ENCODE data around the gene LCN1. TPM values are rescaled to one million over a fixed set of nuclear protein-coding genes. Genes with fewer than 3 reads are reported as not detected.

The LCN1 gene
- polyA plus RNA-seq, 1 donor (not counting 4 experiments of a cell fraction or from before 2014, with no cell fraction given): not detected

DNA sequence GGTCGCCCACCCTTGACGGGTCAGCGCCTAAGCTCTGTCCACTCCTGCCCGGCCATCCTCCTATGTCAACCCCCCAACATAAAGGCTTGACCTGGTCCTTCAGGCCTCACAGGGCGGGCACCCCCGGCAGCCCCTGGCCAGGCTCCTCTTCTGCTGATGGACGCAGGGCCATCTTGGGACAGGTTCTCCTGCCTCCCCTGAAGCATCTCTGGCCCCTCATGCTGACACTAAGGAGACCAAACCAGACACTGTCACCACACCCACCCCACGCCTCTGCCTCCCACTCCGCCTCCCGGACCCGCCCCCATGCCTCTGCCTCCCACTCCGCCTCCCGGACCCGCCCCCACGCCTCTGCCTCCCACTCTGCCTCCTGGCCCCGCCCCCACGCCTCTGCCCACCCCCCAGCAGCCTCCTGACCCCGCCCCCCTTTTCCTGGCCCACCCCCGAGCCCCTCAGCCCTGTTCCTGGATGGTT is 31.5 kb downstream of the LCN1 start:
- TF ChIP-seq EZH2 (IDR thresholded peaks at IDR 0.05; ENCODE audit: low read length): no peak
- TF ChIP-seq, protein P1, sequence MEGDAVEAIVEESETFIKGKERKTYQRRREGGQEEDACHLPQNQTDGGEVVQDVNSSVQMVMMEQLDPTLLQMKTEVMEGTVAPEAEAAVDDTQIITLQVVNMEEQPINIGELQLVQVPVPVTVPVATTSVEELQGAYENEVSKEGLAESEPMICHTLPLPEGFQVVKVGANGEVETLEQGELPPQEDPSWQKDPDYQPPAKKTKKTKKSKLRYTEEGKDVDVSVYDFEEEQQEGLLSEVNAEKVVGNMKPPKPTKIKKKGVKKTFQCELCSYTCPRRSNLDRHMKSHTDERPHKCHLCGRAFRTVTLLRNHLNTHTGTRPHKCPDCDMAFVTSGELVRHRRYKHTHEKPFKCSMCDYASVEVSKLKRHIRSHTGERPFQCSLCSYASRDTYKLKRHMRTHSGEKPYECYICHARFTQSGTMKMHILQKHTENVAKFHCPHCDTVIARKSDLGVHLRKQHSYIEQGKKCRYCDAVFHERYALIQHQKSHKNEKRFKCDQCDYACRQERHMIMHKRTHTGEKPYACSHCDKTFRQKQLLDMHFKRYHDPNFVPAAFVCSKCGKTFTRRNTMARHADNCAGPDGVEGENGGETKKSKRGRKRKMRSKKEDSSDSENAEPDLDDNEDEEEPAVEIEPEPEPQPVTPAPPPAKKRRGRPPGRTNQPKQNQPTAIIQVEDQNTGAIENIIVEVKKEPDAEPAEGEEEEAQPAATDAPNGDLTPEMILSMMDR (optimal IDR thresholded peaks at IDR 0.05 in 1 of 3, IDR thresholded peaks at IDR 0.05 in 1 of 3, conservative IDR thresholded peaks at IDR 0.05 in 1 of 3; ENCODE audit: extremely low read depth in 1 of 3, insufficient read depth in 2 of 3, low read length in 3 of 3): no peak
- FAIRE-seq: no peak
- dilution Hi-C loops (cut with MboI; ENCODE audit: extremely low pct_ligation_motif_present, low sequenced_read_pairs): no loop called here
- no peak overlapping the region for H3K4me2 ChIP-seq (ENCODE audit: control insufficient read depth, extremely low read depth, insufficient read depth, low read depth, low read length)
- no peaks in the 10 kb centered on the region for H3K27me3 ChIP-seq (ENCODE audit: control insufficient read depth, extremely low read depth, insufficient read depth, low read length)
- H3K4me1 ChIP-seq (ENCODE audit: control insufficient read depth, extremely low read depth, insufficient read depth, low read length): no peaks in the 10 kb centered on the region
- H3K9me1 ChIP-seq (ENCODE audit: control insufficient read depth, extremely low read depth, insufficient read depth, low read length): no peaks in the 10 kb centered on the region
- no peaks in the 10 kb centered on the region for H3K36me3 ChIP-seq (ENCODE audit: control insufficient read depth in 2 of 2, extremely low read depth in 1 of 2, insufficient read depth in 2 of 2, low read length in 2 of 2)
- H3K9me3 ChIP-seq (ENCODE audit: control insufficient read depth, low read depth, low read length): no peaks in the 10 kb centered on the region
- no peak overlapping the region for H2AFZ ChIP-seq (ENCODE audit: control insufficient read depth, low read length)
- DNase-seq (ENCODE audit: low read depth, low spot score): no peak
- H3K4me3 ChIP-seq (ENCODE audit: control insufficient read depth in 2 of 3, extremely low read depth in 1 of 3, insufficient read depth in 2 of 3, low read depth in 1 of 3, low read length in 3 of 3): no peak overlapping the region
- no peak overlapping the region for H3K27ac ChIP-seq (ENCODE audit: control insufficient read depth, insufficient read depth, low read length)
- no peaks in the 10 kb centered on the region for H3K79me2 ChIP-seq (ENCODE audit: control insufficient read depth, insufficient read depth, low read length)
- no peak overlapping the region for H3K9ac ChIP-seq (ENCODE audit: control insufficient read depth, extremely low read depth, insufficient read depth, low read length)
- no peaks in the 10 kb centered on the region for H4K20me1 ChIP-seq (ENCODE audit: control insufficient read depth, extremely low read depth, insufficient read depth, low read length)

DNA sequence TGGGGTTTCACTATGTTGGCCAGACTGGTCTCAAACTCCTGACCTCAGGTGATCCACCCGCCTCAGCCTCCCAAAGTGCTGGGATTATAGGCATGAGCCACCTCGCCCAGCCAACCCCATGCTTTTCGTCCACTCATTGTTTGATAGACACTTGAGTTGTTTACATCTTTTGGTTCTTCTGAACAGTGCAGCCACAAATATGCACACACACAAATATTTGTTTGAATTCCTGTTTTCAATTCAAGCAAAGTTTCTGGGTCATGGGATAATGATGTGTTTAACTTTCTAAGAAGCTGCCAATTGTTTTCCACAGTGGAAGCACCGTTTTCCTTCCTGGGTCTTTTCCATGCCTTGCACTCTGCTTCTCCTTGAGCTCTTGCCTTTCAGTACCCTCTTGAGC is 33.5 kb downstream of the LCN1 start:
- DNase-seq (ENCODE audit: low read depth, low spot score): no peak
- no peak for FAIRE-seq
- H3K36me3 ChIP-seq (ENCODE audit: control insufficient read depth in 2 of 2, extremely low read depth in 1 of 2, insufficient read depth in 2 of 2, low read length in 2 of 2): no peaks in the 10 kb centered on the region

More for the DNA sequence above, 33.5 kb downstream of the LCN1 start:
- Histone ChIP-seq H3K4me2 (ENCODE audit: control insufficient read depth, extremely low read depth, insufficient read depth, low read depth, low read length) (no peak overlapping the region), H4K20me1 (ENCODE audit: control insufficient read depth, extremely low read depth, insufficient read depth, low read length) (no peaks in the 10 kb centered on the region), H3K4me1 (ENCODE audit: control insufficient read depth, extremely low read depth, insufficient read depth, low read length) (no peaks in the 10 kb centered on the region), H3K9me1 (ENCODE audit: control insufficient read depth, extremely low read depth, insufficient read depth, low read length) (no peaks in the 10 kb centered on the region), H3K4me3 (ENCODE audit: control insufficient read depth in 2 of 3, extremely low read depth in 1 of 3, insufficient read depth in 2 of 3, low read depth in 1 of 3, low read length in 3 of 3) (no peak overlapping the region), H3K27ac (ENCODE audit: control insufficient read depth, insufficient read depth, low read length) (no peak overlapping the region), H3K9ac (ENCODE audit: control insufficient read depth, extremely low read depth, insufficient read depth, low read length) (no peak overlapping the region), H3K27me3 (ENCODE audit: control insufficient read depth, extremely low read depth, insufficient read depth, low read length) (no peaks in the 10 kb centered on the region), H3K79me2 (ENCODE audit: control insufficient read depth, insufficient read depth, low read length) (no peaks in the 10 kb centered on the region), H3K9me3 (ENCODE audit: control insufficient read depth, low read depth, low read length) (no peaks in the 10 kb centered on the region), H2AFZ (ENCODE audit: control insufficient read depth, low read length) (no peak overlapping the region)
- no peak for TF ChIP-seq EZH2 (IDR thresholded peaks at IDR 0.05; ENCODE audit: low read length)
- TF ChIP-seq, protein P1 (optimal IDR thresholded peaks at IDR 0.05 in 1 of 3, IDR thresholded peaks at IDR 0.05 in 1 of 3, conservative IDR thresholded peaks at IDR 0.05 in 1 of 3; ENCODE audit: extremely low read depth in 1 of 3, insufficient read depth in 2 of 3, low read length in 3 of 3): no peak
- dilution Hi-C loops (cut with MboI; ENCODE audit: extremely low pct_ligation_motif_present, low sequenced_read_pairs): no loop called here
